Kidney epithelial cell (primary cell): ENCODE results near the gene PRPF18. TPM values are rescaled to one million over a fixed set of nuclear protein-coding genes. Genes with fewer than 3 reads are reported as not detected.

Experiments used
- DNase-seq: peaks from one replicate; pipeline ENCODE4 v3.0.0-alpha.2; 2010; ENCODE audit warnings: low read depth
- H3K27me3 ChIP-seq: 2 replicates; pipeline ENCODE4 v1.6.0; 2011; ENCODE audit warnings: low read length; ENCODE audit not compliant: control insufficient read depth, insufficient read depth
- H3K36me3 ChIP-seq: 2 replicates; pipeline ENCODE4 v1.5.1; 2011; ENCODE audit warnings: low read length; ENCODE audit not compliant: control insufficient read depth, insufficient read depth
- H3K4me3 ChIP-seq: 2 replicates; pipeline ENCODE4 v1.5.1; 2011; ENCODE audit warnings: low read depth, mild to moderate bottlenecking, control low read depth, low read length
- CTCF ChIP-seq: IDR thresholded peaks from 2 replicates; pipeline ENCODE4 v1.5.1; 2011; ENCODE audit warnings: mild to moderate bottlenecking, moderate library complexity, low read length, control low read depth, inconsistent platforms; ENCODE audit not compliant: insufficient read depth, poor library complexity, severe bottlenecking
- total RNA-seq: library from RNA; depleted of rRNA; stranded (reverse); fragments of >200 nt; gene quantifications from 2 replicates; pipeline ENCODE4 v1.2.3, GENCODE V29; 2015

Gene PRPF18
- total RNA-seq, 1 donor from 2014 or later, result 29.4 TPM

GRCh38 chr10:13673156-13673555, 86.4 kb downstream of the PRPF18 start:
- DNase-seq, result no peak
- peaks cover 3% of the 10 kb centered on the region for H3K36me3 ChIP-seq
- no peak overlapping the region for H3K4me3 ChIP-seq
- no peak for TF ChIP-seq CTCF
- no peaks in the 10 kb centered on the region for H3K27me3 ChIP-seq

- H3K36me3 ChIP-seq, result peaks cover 3% of the 10 kb centered on the region
- no peak for DNase-seq
- H3K4me3 ChIP-seq, result no peak overlapping the region
- no peaks in the 10 kb centered on the region for H3K27me3 ChIP-seq
- TF ChIP-seq CTCF, result no peak
Observed at GRCh38 chr10:13674645-13675588, 88.2 kb downstream of the PRPF18 start.

GRCh38 chr10:13678101-13678843, 91.5 kb downstream of the PRPF18 start:
- H3K4me3 ChIP-seq, result no peak overlapping the region
- no peak for TF ChIP-seq CTCF
- DNase-seq, result no peak
- H3K27me3 ChIP-seq, result no peaks in the 10 kb centered on the region
- H3K36me3 ChIP-seq, result peaks cover 1% of the 10 kb centered on the region

Other genes starting within 250 kb of the PRPF18 start
- gene SEPHS1, start 238.7 kb upstream of the PRPF18 start, total RNA-seq, result 48.9 and 56.8 TPM in 2 replicates
- 26.2 and 31.5 TPM in 2 replicates for gene BEND7, start 58.0 kb upstream of the PRPF18 start, total RNA-seq